Measurements from ENCODE around the gene DCAF4L1. TPM values are rescaled to one million over a fixed set of nuclear protein-coding genes. Genes with fewer than 3 reads are reported as not detected.

Gene DCAF4L1
- polyA plus RNA-seq, 2 of the 4 experiments (the other 2 are of a cell fraction), result 0.12 to 0.14 TPM

- Histone ChIP-seq H3K4me2 (no peak overlapping the region), H3K4me1 (no peaks in the 10 kb centered on the region), H3K4me3 (no peak overlapping the region), H3K27ac (no peak overlapping the region), H3K9me3 (no peaks in the 10 kb centered on the region)
- no peak for ATAC-seq
- no peak for DNase-seq (ENCODE audit: low read depth in 1 of 2, low spot score in 1 of 2)
- CTCF ChIA-PET, result interaction anchor here (1.3 kb wide), 1 partner anchor 8 kb away, joined by 4 read pairs; no protein-coding TSS in a partner anchor
- WGBS (ENCODE audit: missing lambda C conversion rate), result 71% methylated on average over 1 of the region's 1 CpG
- FAIRE-seq, result no peak
- POLR2A ChIA-PET, result no interaction called here
- TF ChIP-seq MAZ (IDR thresholded peaks at IDR 0.05; ENCODE audit: borderline replicate concordance, low read depth, low read length) (no peak), KDM5A (IDR thresholded peaks at IDR 0.05) (no peak), JUNB (IDR thresholded peaks at IDR 0.05) (no peak), ATOH8 (CRISPR knock-in tag; IDR thresholded peaks at IDR 0.05; ENCODE audit: low read depth) (no peak), HOXB13 (CRISPR knock-in tag; IDR thresholded peaks at IDR 0.05; ENCODE audit: low read depth) (no peak), ZFP36 (IDR thresholded peaks at IDR 0.05; ENCODE audit: borderline replicate concordance, partially characterized antibody) (no peak), CEBPB (IDR thresholded peaks at IDR 0.05) (no peak), PHF8 (IDR thresholded peaks at IDR 0.05; ENCODE audit: borderline replicate concordance, low read depth) (no peak)
- TF ChIP-seq, protein P1, sequence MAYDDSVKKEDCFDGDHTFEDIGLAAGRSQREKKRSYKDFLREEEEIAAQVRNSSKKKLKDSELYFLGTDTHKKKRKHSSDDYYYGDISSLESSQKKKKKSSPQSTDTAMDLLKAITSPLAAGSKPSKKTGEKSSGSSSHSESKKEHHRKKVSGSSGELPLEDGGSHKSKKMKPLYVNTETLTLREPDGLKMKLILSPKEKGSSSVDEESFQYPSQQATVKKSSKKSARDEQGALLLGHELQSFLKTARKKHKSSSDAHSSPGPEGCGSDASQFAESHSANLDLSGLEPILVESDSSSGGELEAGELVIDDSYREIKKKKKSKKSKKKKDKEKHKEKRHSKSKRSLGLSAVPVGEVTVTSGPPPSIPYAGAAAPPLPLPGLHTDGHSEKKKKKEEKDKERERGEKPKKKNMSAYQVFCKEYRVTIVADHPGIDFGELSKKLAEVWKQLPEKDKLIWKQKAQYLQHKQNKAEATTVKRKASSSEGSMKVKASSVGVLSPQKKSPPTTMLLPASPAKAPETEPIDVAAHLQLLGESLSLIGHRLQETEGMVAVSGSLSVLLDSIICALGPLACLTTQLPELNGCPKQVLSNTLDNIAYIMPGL (CRISPR knock-in tag; IDR thresholded peaks at IDR 0.05; ENCODE audit: borderline replicate concordance), result no peak
These were observed 4.6 kb upstream of the DCAF4L1 start for GRCh38 chr4:41976775-41977516.

GRCh38 chr4:41977709-41978108 lies 3.8 kb upstream of the DCAF4L1 start:
- WGBS (ENCODE audit: missing lambda C conversion rate), result 40% methylated on average over 3 of the region's 3 CpGs
- H3K4me3 ChIP-seq, result no peak overlapping the region
- H3K9me3 ChIP-seq, result no peaks in the 10 kb centered on the region
- DNase-seq (ENCODE audit: low read depth in 1 of 2, low spot score in 1 of 2) (no peak), FAIRE-seq (no peak), ATAC-seq (no peak)
- no peak for TF ChIP-seq ESRRA (IDR thresholded peaks at IDR 0.05; ENCODE audit: borderline replicate concordance, low read length)
- TF ChIP-seq, protein P2, sequence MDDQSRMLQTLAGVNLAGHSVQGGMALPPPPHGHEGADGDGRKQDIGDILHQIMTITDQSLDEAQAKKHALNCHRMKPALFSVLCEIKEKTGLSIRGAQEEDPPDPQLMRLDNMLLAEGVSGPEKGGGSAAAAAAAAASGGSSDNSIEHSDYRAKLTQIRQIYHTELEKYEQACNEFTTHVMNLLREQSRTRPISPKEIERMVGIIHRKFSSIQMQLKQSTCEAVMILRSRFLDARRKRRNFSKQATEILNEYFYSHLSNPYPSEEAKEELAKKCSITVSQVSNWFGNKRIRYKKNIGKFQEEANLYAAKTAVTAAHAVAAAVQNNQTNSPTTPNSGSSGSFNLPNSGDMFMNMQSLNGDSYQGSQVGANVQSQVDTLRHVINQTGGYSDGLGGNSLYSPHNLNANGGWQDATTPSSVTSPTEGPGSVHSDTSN (IDR thresholded peaks at IDR 0.05), result no peak
- TF ChIP-seq ATOH8 (CRISPR knock-in tag; IDR thresholded peaks at IDR 0.05; ENCODE audit: low read depth), result no peak
- no peak for TF ChIP-seq FOSL2 (IDR thresholded peaks at IDR 0.05)
- no peak for TF ChIP-seq FOSL2 (CRISPR knock-in tag; IDR thresholded peaks at IDR 0.05)
- no peak for TF ChIP-seq MAZ (IDR thresholded peaks at IDR 0.05; ENCODE audit: borderline replicate concordance, low read depth, low read length)
- TF ChIP-seq MAFK (IDR thresholded peaks at IDR 0.05; ENCODE audit: partially characterized antibody), result no peak
- TF ChIP-seq, protein P1 (CRISPR knock-in tag; IDR thresholded peaks at IDR 0.05; ENCODE audit: borderline replicate concordance), result no peak
- TF ChIP-seq HEYL (CRISPR knock-in tag; IDR thresholded peaks at IDR 0.05), result no peak
- TF ChIP-seq ZFP36 (IDR thresholded peaks at IDR 0.05; ENCODE audit: borderline replicate concordance, partially characterized antibody), result no peak
- TF ChIP-seq ELK1 (IDR thresholded peaks at IDR 0.05; ENCODE audit: low read depth, low read length), result no peak
- TF ChIP-seq, protein P3, sequence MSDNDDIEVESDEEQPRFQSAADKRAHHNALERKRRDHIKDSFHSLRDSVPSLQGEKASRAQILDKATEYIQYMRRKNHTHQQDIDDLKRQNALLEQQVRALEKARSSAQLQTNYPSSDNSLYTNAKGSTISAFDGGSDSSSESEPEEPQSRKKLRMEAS (IDR thresholded peaks at IDR 0.05), result no peak
- no peak for TF ChIP-seq RARB (CRISPR knock-in tag; IDR thresholded peaks at IDR 0.05)
- TF ChIP-seq, protein P4, sequence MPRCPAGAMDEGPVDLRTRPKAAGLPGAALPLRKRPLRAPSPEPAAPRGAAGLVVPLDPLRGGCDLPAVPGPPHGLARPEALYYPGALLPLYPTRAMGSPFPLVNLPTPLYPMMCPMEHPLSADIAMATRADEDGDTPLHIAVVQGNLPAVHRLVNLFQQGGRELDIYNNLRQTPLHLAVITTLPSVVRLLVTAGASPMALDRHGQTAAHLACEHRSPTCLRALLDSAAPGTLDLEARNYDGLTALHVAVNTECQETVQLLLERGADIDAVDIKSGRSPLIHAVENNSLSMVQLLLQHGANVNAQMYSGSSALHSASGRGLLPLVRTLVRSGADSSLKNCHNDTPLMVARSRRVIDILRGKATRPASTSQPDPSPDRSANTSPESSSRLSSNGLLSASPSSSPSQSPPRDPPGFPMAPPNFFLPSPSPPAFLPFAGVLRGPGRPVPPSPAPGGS (IDR thresholded peaks at IDR 0.05), result no peak
- no peak for TF ChIP-seq CHD4 (IDR thresholded peaks at IDR 0.05; ENCODE audit: borderline replicate concordance)
- TF ChIP-seq, protein P5, sequence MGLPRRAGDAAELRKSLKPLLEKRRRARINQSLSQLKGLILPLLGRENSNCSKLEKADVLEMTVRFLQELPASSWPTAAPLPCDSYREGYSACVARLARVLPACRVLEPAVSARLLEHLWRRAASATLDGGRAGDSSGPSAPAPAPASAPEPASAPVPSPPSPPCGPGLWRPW (IDR thresholded peaks at IDR 0.05), result no peak
- no peak for TF ChIP-seq BHLHE40 (IDR thresholded peaks at IDR 0.05; ENCODE audit: low read depth, low read length)
- TF ChIP-seq FOSB (CRISPR knock-in tag; IDR thresholded peaks at IDR 0.05), result no peak
- no peak for TF ChIP-seq HOXA7 (CRISPR knock-in tag; IDR thresholded peaks at IDR 0.05)
- POLR2A ChIA-PET, result no interaction called here
- CTCF ChIA-PET, result no interaction called here
- no peaks in the 10 kb centered on the region for H3K4me1 ChIP-seq
- no peak overlapping the region for H3K4me2 ChIP-seq
- H3K27ac ChIP-seq, result no peak overlapping the region

All from A549 (cell line).